Transverse colon (tissue), 4 donors: Measurements from ENCODE around the gene CLDN9. TPM values are rescaled to one million over a fixed set of nuclear protein-coding genes. Genes with fewer than 3 reads are reported as not detected.

Source experiments
- DNase-seq: peaks from one replicate; pipeline ENCODE4 v3.0.0-alpha.2; 2019
- H3K27ac ChIP-seq, 4 donors: fragments of 200-600 bp; sonication (generic); 2 replicates each; pipeline ENCODE4 v1.5.1; 2016 to 2018; ENCODE audit warnings: inconsistent platforms in 4 of 4
- H3K27me3 ChIP-seq: fragments of 200-600 bp; sonication (generic); 2 replicates; pipeline ENCODE4 v1.5.1; 2017; ENCODE audit warnings: inconsistent platforms
- H3K36me3 ChIP-seq, 4 donors: fragments of 200-600 bp; sonication (generic); 2 replicates each; pipeline ENCODE4 v1.5.1; 2017 to 2019; ENCODE audit warnings: inconsistent platforms in 4 of 4
- H3K4me1 ChIP-seq, 4 donors: fragments of 200-600 bp; sonication (generic); 2 replicates each; pipeline ENCODE4 v1.5.1; 2017 to 2020; ENCODE audit warnings: inconsistent platforms in 4 of 4
- H3K4me3 ChIP-seq, 4 donors: fragments of 200-600 bp; sonication (generic); 1 replicate in 1 of 4; 2 replicates in 3 of 4; pipeline versions ENCODE4 v1.5.1 to v1.6.1; 2017 to 2019; ENCODE audit warnings: inconsistent platforms in 4 of 4
- H3K9me3 ChIP-seq, 2 donors: fragments of 200-600 bp; sonication (generic); 2 replicates each; pipeline ENCODE4 v1.5.1; 2017 to 2019; ENCODE audit warnings: inconsistent platforms in 2 of 2
- CTCF ChIP-seq, 5 experiments: fragments of 200-600 bp in 3 of 5; fragments of 450-650 bp in 2 of 5; sonication (generic) in 3 of 5; IDR thresholded peaks; 1 replicate in 2 of 5; 2 replicates in 3 of 5; pipeline ENCODE4 v1.5.1; 2016 to 2017; ENCODE audit warnings: antibody characterized with exemption in 5 of 5, inconsistent platforms in 3 of 5, mild to moderate bottlenecking in 2 of 5, moderate library complexity in 1 of 5
- EP300 ChIP-seq: sonication (generic); formaldehyde crosslinking; IDR thresholded peaks from one replicate; pipeline ENCODE4 v1.6.1; 2017; ENCODE audit warnings: antibody characterized with exemption, low read depth
- POLR2A ChIP-seq: fragments of 450-650 bp; IDR thresholded peaks from one replicate; pipeline ENCODE4 v1.6.1; 2016; ENCODE audit warnings: antibody characterized with exemption, mild to moderate bottlenecking, moderate library complexity
- POLR2AphosphoS5 ChIP-seq, 3 donors: sonication (generic); formaldehyde crosslinking; IDR thresholded peaks; one replicate each; pipeline ENCODE4 v1.6.1; 2016; ENCODE audit warnings: antibody characterized with exemption in 3 of 3
- WGBS, 2 donors: methylation state at CpG; one replicate each; pipeline ENCODE4 v1.1.5; 2018; ENCODE audit warnings: low coverage in 1 of 2; 5-methylcytosine and 5-hydroxymethylcytosine counted together
- in situ Hi-C, 4 donors: fragments of 200-750 bp; cut with MboI; loops; one replicate each; pipeline versions ENCODE4 v1.15.0 to v1.15.1; 2017; ENCODE audit warnings: low sequenced_read_pairs in 3 of 4, low pct_ligation_motif_present in 1 of 4, low pct_unique_long_range_greater_than_20kb in 1 of 4
- intact Hi-C: fragments of 100-400 bp; cut with DNase I; formaldehyde crosslinking; loops from one replicate; pipeline ENCODE4 v1.15.1; 2023; ENCODE audit warnings: low total_unique reads
- total RNA-seq, 4 donors: library from RNA; depleted of rRNA; stranded (reverse); fragments of >200 nt; gene quantifications; one replicate each; pipeline ENCODE4 v1.1.0, GENCODE V29; 2016

CLDN9 gene
- total RNA-seq, 4 donors from 2014 or later: 0.55 to 1.1 TPM; not detected in 2

GRCh38 chr16:2992383-2993081 is 20.2 kb upstream of the CLDN9 start:
- WGBS, 2 donors: 88% methylated on average over 14 of the region's 14 CpGs; no CpG with 5 or more reads in 1 of the 2 donors
- Histone ChIP-seq H3K27ac (no peak overlapping the region), H3K36me3 (no peaks in the 10 kb centered on the region), H3K9me3 (no peaks in the 10 kb centered on the region), H3K4me3 (no peak overlapping the region), H3K27me3 (peaks cover 5% of the 10 kb centered on the region), H3K4me1 (peaks cover 0 to 8% (median 3%) of the 10 kb centered on the region in 4 donors)
- TF ChIP-seq POLR2A (no peak), EP300 (no peak), CTCF (IDR thresholded peaks at IDR 0.05) (no peak), POLR2AphosphoS5 (IDR thresholded peaks at IDR 0.05) (no peak)
- intact Hi-C loops (no loop called here), in situ Hi-C loops (no loop called here)
- DNase-seq: no peak

GRCh38 chr16:2996298-2996697 is 16.4 kb upstream of the CLDN9 start:
- no peak for DNase-seq
- no peak overlapping the region for H3K27ac ChIP-seq
- no peak overlapping the region for H3K4me3 ChIP-seq
- peaks cover 4% of the 10 kb centered on the region for H3K27me3 ChIP-seq
- in situ Hi-C loops (no loop called here), intact Hi-C loops (no loop called here)
- 79 to 84% methylated on average over 7 to 10 of the region's 13 CpGs for WGBS, 2 donors
- no peaks in the 10 kb centered on the region for H3K9me3 ChIP-seq
- no peaks in the 10 kb centered on the region for H3K36me3 ChIP-seq
- TF ChIP-seq POLR2A (no peak), EP300 (no peak), POLR2AphosphoS5 (IDR thresholded peaks at IDR 0.05) (no peak), CTCF (IDR thresholded peaks at IDR 0.05) (no peak)
- H3K4me1 ChIP-seq: peaks cover 0 to under 1% (median under 1%) of the 10 kb centered on the region in 4 donors

- DNase-seq: no peak
- Histone ChIP-seq H3K9me3 (no peaks in the 10 kb centered on the region), H3K4me3 (no peak overlapping the region), H3K27me3 (peaks cover 6% of the 10 kb centered on the region), H3K4me1 (peaks cover 0 to 7% (median 3%) of the 10 kb centered on the region in 4 donors), H3K27ac (no peak overlapping the region), H3K36me3 (no peaks in the 10 kb centered on the region)
- TF ChIP-seq CTCF (IDR thresholded peaks at IDR 0.05) (no peak), EP300 (no peak), POLR2AphosphoS5 (IDR thresholded peaks at IDR 0.05) (no peak), POLR2A (no peak)
- intact Hi-C loops: no loop called here
- in situ Hi-C loops: no loop called here
- 87% methylated on average over 6 of the region's 6 CpGs; no CpG with 5 or more reads in 1 of the 2 donors for WGBS, 2 donors
Measured at GRCh38 chr16:2999929-3000328, 12.8 kb upstream of the CLDN9 start.

GRCh38 chr16:3000540-3000939 is 12.2 kb upstream of the CLDN9 start:
- WGBS, 2 donors: 83% methylated on average over 4 of the region's 4 CpGs; no CpG with 5 or more reads in 1 of the 2 donors
- Histone ChIP-seq H3K4me3 (no peak overlapping the region), H3K9me3 (no peaks in the 10 kb centered on the region), H3K36me3 (no peaks in the 10 kb centered on the region), H3K4me1 (peaks cover 0 to 8% (median 4%) of the 10 kb centered on the region in 4 donors), H3K27ac (no peak overlapping the region), H3K27me3 (peaks cover 9% of the 10 kb centered on the region)
- intact Hi-C loops (no loop called here), in situ Hi-C loops (no loop called here)
- DNase-seq: no peak
- TF ChIP-seq EP300: no peak
- TF ChIP-seq POLR2A: no peak
- no peak for TF ChIP-seq POLR2AphosphoS5 (IDR thresholded peaks at IDR 0.05)
